GM23338 (cell line): Measurements from ENCODE around the gene UBA1.

Source experiments
- EZH2 ChIP-seq: fragments of 200-600 bp; sonication (generic); IDR thresholded peaks from one replicate; pipeline ENCODE4 v1.8.0; 2017; ENCODE audit warnings: antibody characterized with exemption, mild to moderate bottlenecking, low read depth; ENCODE audit not compliant: unreplicated experiment
- JUNB ChIP-seq: IDR thresholded peaks from one replicate; pipeline ENCODE4 v1.6.1; 2016; ENCODE audit warnings: antibody characterized with exemption; ENCODE audit not compliant: unreplicated experiment
- NANOG ChIP-seq: IDR thresholded peaks from 2 replicates; pipeline ENCODE4 v1.6.1; 2016; ENCODE audit warnings: antibody characterized with exemption, borderline replicate concordance
- POLR2AphosphoS5 ChIP-seq: IDR thresholded peaks from 2 replicates; pipeline ENCODE4 v1.6.1; 2016; ENCODE audit warnings: antibody characterized with exemption, low read depth
- STAT1 ChIP-seq: IDR thresholded peaks from one replicate; pipeline ENCODE4 v1.6.1; 2016; ENCODE audit warnings: antibody characterized with exemption; ENCODE audit not compliant: unreplicated experiment
- ZNF331 ChIP-seq: fragments of 250-450 bp; sonication (Bioruptor Pico); IDR thresholded peaks from 2 replicates; pipeline ENCODE4 v1.5.0; 2020; ENCODE audit warnings: low read depth, mild to moderate bottlenecking, moderate library complexity
- TF ChIP-seq, protein P1 (sequence below), 2 experiments: fragments of 200-600 bp in 1 of 2; sonication (generic) in 1 of 2; conservative IDR thresholded peaks; 2 replicates each; pipeline versions ENCODE4 v1.5.1 to v1.6.1; 2016 to 2017; ENCODE audit warnings: antibody characterized with exemption in 2 of 2, low read depth in 2 of 2, mild to moderate bottlenecking in 2 of 2, moderate library complexity in 1 of 2
- TF ChIP-seq, protein P2 (sequence below): IDR thresholded peaks from one replicate; pipeline ENCODE4 v1.6.1; 2018; ENCODE audit warnings: antibody characterized with exemption; ENCODE audit not compliant: unreplicated experiment

DNA sequence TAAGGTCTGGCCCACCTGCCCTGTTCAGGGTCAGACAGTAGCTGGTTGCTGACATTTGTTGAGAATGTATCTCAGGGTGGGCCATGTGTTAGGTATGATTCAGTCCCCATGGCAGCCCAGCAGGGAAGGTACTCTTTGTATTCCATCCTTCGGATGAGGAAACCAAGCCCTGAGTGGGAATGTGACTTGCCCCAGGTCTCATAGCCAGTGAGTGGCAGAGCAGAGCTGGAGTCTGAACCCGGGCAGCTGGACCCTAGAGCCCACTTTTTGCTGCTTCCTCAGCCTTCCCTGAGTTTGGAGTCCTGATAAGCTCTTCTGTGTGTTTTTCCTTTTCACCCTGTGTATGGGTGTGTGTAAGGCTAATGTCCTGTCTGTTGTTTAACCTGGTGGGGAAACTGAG, 21.6 kb upstream of the UBA1 start:
- TF ChIP-seq, protein P1, sequence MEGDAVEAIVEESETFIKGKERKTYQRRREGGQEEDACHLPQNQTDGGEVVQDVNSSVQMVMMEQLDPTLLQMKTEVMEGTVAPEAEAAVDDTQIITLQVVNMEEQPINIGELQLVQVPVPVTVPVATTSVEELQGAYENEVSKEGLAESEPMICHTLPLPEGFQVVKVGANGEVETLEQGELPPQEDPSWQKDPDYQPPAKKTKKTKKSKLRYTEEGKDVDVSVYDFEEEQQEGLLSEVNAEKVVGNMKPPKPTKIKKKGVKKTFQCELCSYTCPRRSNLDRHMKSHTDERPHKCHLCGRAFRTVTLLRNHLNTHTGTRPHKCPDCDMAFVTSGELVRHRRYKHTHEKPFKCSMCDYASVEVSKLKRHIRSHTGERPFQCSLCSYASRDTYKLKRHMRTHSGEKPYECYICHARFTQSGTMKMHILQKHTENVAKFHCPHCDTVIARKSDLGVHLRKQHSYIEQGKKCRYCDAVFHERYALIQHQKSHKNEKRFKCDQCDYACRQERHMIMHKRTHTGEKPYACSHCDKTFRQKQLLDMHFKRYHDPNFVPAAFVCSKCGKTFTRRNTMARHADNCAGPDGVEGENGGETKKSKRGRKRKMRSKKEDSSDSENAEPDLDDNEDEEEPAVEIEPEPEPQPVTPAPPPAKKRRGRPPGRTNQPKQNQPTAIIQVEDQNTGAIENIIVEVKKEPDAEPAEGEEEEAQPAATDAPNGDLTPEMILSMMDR (conservative IDR thresholded peaks at IDR 0.05; ENCODE audit: low read depth in 2 of 2), result no peak
- TF ChIP-seq ZNF331 (CRISPR knock-in tag) (no peak), EZH2 (no peak), POLR2AphosphoS5 (no peak), JUNB (no peak), NANOG (no peak), STAT1 (no peak)
- TF ChIP-seq, protein P2, sequence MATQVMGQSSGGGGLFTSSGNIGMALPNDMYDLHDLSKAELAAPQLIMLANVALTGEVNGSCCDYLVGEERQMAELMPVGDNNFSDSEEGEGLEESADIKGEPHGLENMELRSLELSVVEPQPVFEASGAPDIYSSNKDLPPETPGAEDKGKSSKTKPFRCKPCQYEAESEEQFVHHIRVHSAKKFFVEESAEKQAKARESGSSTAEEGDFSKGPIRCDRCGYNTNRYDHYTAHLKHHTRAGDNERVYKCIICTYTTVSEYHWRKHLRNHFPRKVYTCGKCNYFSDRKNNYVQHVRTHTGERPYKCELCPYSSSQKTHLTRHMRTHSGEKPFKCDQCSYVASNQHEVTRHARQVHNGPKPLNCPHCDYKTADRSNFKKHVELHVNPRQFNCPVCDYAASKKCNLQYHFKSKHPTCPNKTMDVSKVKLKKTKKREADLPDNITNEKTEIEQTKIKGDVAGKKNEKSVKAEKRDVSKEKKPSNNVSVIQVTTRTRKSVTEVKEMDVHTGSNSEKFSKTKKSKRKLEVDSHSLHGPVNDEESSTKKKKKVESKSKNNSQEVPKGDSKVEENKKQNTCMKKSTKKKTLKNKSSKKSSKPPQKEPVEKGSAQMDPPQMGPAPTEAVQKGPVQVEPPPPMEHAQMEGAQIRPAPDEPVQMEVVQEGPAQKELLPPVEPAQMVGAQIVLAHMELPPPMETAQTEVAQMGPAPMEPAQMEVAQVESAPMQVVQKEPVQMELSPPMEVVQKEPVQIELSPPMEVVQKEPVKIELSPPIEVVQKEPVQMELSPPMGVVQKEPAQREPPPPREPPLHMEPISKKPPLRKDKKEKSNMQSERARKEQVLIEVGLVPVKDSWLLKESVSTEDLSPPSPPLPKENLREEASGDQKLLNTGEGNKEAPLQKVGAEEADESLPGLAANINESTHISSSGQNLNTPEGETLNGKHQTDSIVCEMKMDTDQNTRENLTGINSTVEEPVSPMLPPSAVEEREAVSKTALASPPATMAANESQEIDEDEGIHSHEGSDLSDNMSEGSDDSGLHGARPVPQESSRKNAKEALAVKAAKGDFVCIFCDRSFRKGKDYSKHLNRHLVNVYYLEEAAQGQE, result no peak
